Right ventricle myocardium inferior (tissue), 1 donor: ENCODE results near the gene TCAF1. TPM values are rescaled to one million over a fixed set of nuclear protein-coding genes. Genes with fewer than 3 reads are reported as not detected.

Experiments
- ATAC-seq: fragments of 200-7000 bp; cut with Tn5 transposase; one replicate; pipeline ENCODE4 v1.9.1; 2020; ENCODE audit warnings: mild to moderate bottlenecking, moderate library complexity
- DNase-seq: peaks from one replicate; pipeline ENCODE4 v3.0.0; 2021; ENCODE audit errors: missing footprints
- intact Hi-C: fragments of 100-400 bp; cut with DNase I; formaldehyde crosslinking; loops from one replicate; pipeline ENCODE4 v1.11.0; 2022
- total RNA-seq: library from RNA; stranded (reverse); fragmentation: NEBNext Ultra II Directional; extraction: Animal tissue kit (Norgen Biotek cat#: 25700); gene quantifications from one replicate; pipeline ENCODE4 v1.2.1, GENCODE V29; 2021
- donor health status: DM: no; HTN: yes; CAD: no; lungs with severe emphysema.

TCAF1 gene
- total RNA-seq, 1 donor from 2014 or later: 38.7 TPM

- ATAC-seq: no peak
- no peak for DNase-seq
- intact Hi-C loops: loop anchor here (10.0 kb wide), 1 partner anchor 513 kb away; no protein-coding TSS in a partner anchor
These were observed 6.1 kb upstream of the TCAF1 start for GRCh38 chr7:143908120-143908519.

- intact Hi-C loops: loop anchor here (10.0 kb wide), 1 partner anchor 512 kb away; no protein-coding TSS in a partner anchor
- ATAC-seq (no peak), DNase-seq (no peak)
These were observed 4.9 kb upstream of the TCAF1 start for GRCh38 chr7:143906895-143907294.

- intact Hi-C loops: loop anchor here (10.0 kb wide), 1 partner anchor 511 kb away; no protein-coding TSS in a partner anchor
- ATAC-seq (no peak), DNase-seq (no peak)
These were observed 4.2 kb upstream of the TCAF1 start for GRCh38 chr7:143906151-143906550.

GRCh38 chr7:143905509-143905908, 3.5 kb upstream of the TCAF1 start:
- no peak for DNase-seq
- intact Hi-C loops: loop anchor here (10.0 kb wide), 1 partner anchor 511 kb away; no protein-coding TSS in a partner anchor
- no peak for ATAC-seq

- DNase-seq: peak; percentile 68
- no peak for ATAC-seq
- intact Hi-C loops: loop anchor here (5.0 to 10.0 kb wide), 2 partner anchors 120 to 508 kb away; no protein-coding TSS in a partner anchor
These were observed 440 bp upstream of the TCAF1 start for GRCh38 chr7:143902332-143902899.

- intact Hi-C loops: loop anchor here (5.0 to 10.0 kb wide), 2 partner anchors 121 to 506 kb away; no protein-coding TSS in a partner anchor
- ATAC-seq: peak; percentile 45
- peak; percentile 57 for DNase-seq
These were observed 676 bp downstream of the TCAF1 start for GRCh38 chr7:143901332-143901667.

GRCh38 chr7:143900230-143900766, 1.7 kb downstream of the TCAF1 start:
- intact Hi-C loops: loop anchor here (5.0 to 10.0 kb wide), 2 partner anchors 122 to 505 kb away; no protein-coding TSS in a partner anchor
- DNase-seq: peak; percentile 41

GRCh38 chr7:143898810-143899209, 3.2 kb downstream of the TCAF1 start:
- DNase-seq: no peak
- intact Hi-C loops: no loop called here
- no peak for ATAC-seq

More at GRCh38 chr7:143900230-143900766, 1.7 kb downstream of the TCAF1 start:
- no peak for ATAC-seq

- intact Hi-C loops: no loop called here
- no peak for ATAC-seq
- DNase-seq: no peak
These were observed 5.3 kb downstream of the TCAF1 start for GRCh38 chr7:143896667-143897066.

- ATAC-seq (no peak), DNase-seq (no peak)
- intact Hi-C loops: no loop called here
These were observed 9.3 kb downstream of the TCAF1 start for GRCh38 chr7:143892527-143893300.

GRCh38 chr7:143891457-143891856, 10.5 kb downstream of the TCAF1 start:
- intact Hi-C loops: no loop called here
- ATAC-seq: no peak
- no peak for DNase-seq

- ATAC-seq (no peak), DNase-seq (no peak)
- intact Hi-C loops: no loop called here
These were observed 11.4 kb downstream of the TCAF1 start for GRCh38 chr7:143890558-143890957.

- ATAC-seq (no peak), DNase-seq (no peak)
- intact Hi-C loops: no loop called here
These were observed 12.9 kb downstream of the TCAF1 start for GRCh38 chr7:143889068-143889467.

GRCh38 chr7:143886826-143887477, 15.0 kb downstream of the TCAF1 start:
- ATAC-seq (no peak), DNase-seq (no peak)
- intact Hi-C loops: no loop called here

- ATAC-seq (no peak), DNase-seq (no peak)
- intact Hi-C loops: no loop called here
These were observed 16.0 kb downstream of the TCAF1 start for GRCh38 chr7:143885951-143886350.

- ATAC-seq: no peak
- peak; percentile 54 for DNase-seq
- intact Hi-C loops: no loop called here
These were observed 16.9 kb downstream of the TCAF1 start for GRCh38 chr7:143884969-143885559.

- intact Hi-C loops: no loop called here
- no peak for ATAC-seq
- no peak for DNase-seq
These were observed 17.6 kb downstream of the TCAF1 start for GRCh38 chr7:143884241-143884968.

GRCh38 chr7:143882604-143883078, 19.3 kb downstream of the TCAF1 start:
- intact Hi-C loops: no loop called here
- DNase-seq: peak; percentile 86
- peak; percentile 93 for ATAC-seq
